Vagina (tissue), 2 donors: ENCODE data around the gene NCAN. TPM values are rescaled to one million over a fixed set of nuclear protein-coding genes. Genes with fewer than 3 reads are reported as not detected.

Experiments used
- DNase-seq, 2 donors: peaks; one replicate each; pipeline ENCODE4 v3.0.0-alpha.2; 2017; ENCODE audit errors: extremely low spot score in 2 of 2
- H3K27ac ChIP-seq: fragments of 200-600 bp; sonication (generic); one replicate; pipeline ENCODE4 v1.5.1; 2019
- H3K27me3 ChIP-seq: fragments of 200-600 bp; sonication (generic); one replicate; pipeline ENCODE4 v1.5.1; 2019
- H3K36me3 ChIP-seq, 2 donors: fragments of 200-600 bp; sonication (generic); one replicate each; pipeline ENCODE4 v1.5.1; 2017 to 2019
- H3K4me1 ChIP-seq: fragments of 200-600 bp; sonication (generic); one replicate; pipeline ENCODE4 v1.5.1; 2019
- H3K4me3 ChIP-seq, 2 donors: fragments of 200-600 bp; sonication (generic); 1 replicate in 1 of 2; 2 replicates in 1 of 2; pipeline ENCODE4 v1.5.1; 2016 to 2019
- H3K9me3 ChIP-seq: fragments of 200-600 bp; sonication (generic); one replicate; pipeline ENCODE4 v1.5.1; 2019
- POLR2A ChIP-seq, 2 donors: fragments of 450-650 bp; IDR thresholded peaks; one replicate each; pipeline ENCODE4 v1.6.1; 2017; ENCODE audit warnings: antibody characterized with exemption in 2 of 2, mild to moderate bottlenecking in 2 of 2, moderate library complexity in 2 of 2
- POLR2AphosphoS5 ChIP-seq, 2 donors: sonication (generic); formaldehyde crosslinking; IDR thresholded peaks; one replicate each; pipeline ENCODE4 v1.9.0; 2017; ENCODE audit warnings: antibody characterized with exemption in 2 of 2, mild to moderate bottlenecking in 2 of 2, low read depth in 1 of 2; ENCODE audit not compliant: insufficient read depth in 1 of 2
- intact Hi-C: fragments of 100-400 bp; cut with DNase I; formaldehyde crosslinking; loops from one replicate; pipeline ENCODE4 v1.15.1; 2023
- total RNA-seq: library from RNA; depleted of rRNA; stranded (reverse); fragments of >200 nt; gene quantifications from one replicate; pipeline ENCODE4 v1.2.3, GENCODE V29; 2016
- TF ChIP-seq, protein P1 (sequence below), 3 experiments: fragments of 450-650 bp in 2 of 3; fragments of 200-600 bp in 1 of 3; sonication (generic) in 1 of 3; IDR thresholded peaks; one replicate each; pipeline ENCODE4 v1.5.1; 2017 to 2019; ENCODE audit warnings: antibody characterized with exemption in 3 of 3, mild to moderate bottlenecking in 2 of 3, moderate library complexity in 2 of 3

Gene NCAN
- total RNA-seq, 1 donor from 2014 or later: not detected

DNA sequence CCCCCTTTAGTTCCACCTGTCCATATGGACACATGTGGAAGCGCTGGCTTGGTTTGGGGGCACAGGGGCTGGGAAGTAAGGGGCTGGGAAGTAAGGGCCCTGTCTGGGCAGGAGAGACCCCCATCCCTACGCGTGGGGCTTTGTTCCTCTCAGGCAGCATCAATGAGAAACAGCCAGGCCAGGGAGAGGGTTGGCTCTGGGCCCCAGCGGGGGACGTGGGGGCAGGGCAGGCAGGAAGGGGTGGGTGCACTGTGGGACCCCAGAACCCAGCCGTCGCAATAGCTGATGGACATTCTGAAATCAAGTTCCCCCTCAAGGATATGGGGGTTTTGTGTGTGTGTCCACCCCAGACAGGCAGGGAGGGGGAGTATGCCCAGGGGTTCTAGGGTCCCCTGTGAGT is 1.2 kb downstream of the NCAN start:
- no peak overlapping the region for H3K27ac ChIP-seq
- no peaks in the 10 kb centered on the region for H3K4me1 ChIP-seq
- no peaks in the 10 kb centered on the region for H3K9me3 ChIP-seq
- peaks cover 7% of the 10 kb centered on the region for H3K27me3 ChIP-seq
- no peak overlapping the region for H3K4me3 ChIP-seq
- intact Hi-C loops: loop anchor here (1.0 kb wide), 1 partner anchor 45 kb away; no protein-coding TSS in a partner anchor
- TF ChIP-seq POLR2A (IDR thresholded peaks at IDR 0.05) (no peak), POLR2AphosphoS5 (IDR thresholded peaks at IDR 0.05; ENCODE audit: insufficient read depth in 1 of 2, low read depth in 1 of 2) (no peak)
- TF ChIP-seq, protein P1, sequence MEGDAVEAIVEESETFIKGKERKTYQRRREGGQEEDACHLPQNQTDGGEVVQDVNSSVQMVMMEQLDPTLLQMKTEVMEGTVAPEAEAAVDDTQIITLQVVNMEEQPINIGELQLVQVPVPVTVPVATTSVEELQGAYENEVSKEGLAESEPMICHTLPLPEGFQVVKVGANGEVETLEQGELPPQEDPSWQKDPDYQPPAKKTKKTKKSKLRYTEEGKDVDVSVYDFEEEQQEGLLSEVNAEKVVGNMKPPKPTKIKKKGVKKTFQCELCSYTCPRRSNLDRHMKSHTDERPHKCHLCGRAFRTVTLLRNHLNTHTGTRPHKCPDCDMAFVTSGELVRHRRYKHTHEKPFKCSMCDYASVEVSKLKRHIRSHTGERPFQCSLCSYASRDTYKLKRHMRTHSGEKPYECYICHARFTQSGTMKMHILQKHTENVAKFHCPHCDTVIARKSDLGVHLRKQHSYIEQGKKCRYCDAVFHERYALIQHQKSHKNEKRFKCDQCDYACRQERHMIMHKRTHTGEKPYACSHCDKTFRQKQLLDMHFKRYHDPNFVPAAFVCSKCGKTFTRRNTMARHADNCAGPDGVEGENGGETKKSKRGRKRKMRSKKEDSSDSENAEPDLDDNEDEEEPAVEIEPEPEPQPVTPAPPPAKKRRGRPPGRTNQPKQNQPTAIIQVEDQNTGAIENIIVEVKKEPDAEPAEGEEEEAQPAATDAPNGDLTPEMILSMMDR (IDR thresholded peaks at IDR 0.05): no peak
- DNase-seq: no peak
- H3K36me3 ChIP-seq: no peaks in the 10 kb centered on the region

DNA sequence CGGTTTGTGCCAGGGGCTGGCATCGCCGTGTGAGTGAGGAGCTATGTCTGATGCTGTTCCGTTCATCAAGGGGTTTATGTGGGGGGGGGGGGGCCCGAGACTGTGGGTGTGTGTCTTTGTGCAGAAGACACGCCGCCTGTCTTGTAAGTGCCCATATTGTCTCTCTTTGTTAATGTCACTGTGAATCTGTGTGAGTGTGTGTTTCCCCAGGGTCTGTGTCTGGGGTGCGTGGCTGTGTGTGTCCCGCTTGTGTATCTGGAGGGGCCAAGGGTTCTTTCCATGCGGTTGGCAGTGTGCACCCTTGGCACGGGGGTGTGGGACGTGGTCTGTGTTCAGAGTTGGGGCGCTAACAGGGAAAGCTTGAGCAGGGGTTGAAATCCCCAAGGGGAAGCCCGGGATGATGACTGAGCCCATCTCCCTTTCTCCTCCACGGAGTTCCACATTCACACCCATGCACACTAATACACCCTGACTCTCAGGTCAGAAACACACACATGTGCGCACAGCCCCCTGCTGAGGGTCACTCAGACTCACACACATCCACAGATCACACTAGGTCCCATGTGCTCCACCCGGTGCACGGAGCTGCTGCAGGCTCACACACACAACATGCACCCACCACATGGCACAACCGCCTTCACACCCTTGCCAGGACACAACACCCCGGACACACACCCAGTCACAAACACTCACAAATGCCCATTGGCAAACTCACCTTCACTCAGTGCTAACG is 1.8 kb downstream of the NCAN start:
- Histone ChIP-seq H3K9me3 (no peaks in the 10 kb centered on the region), H3K27ac (no peak overlapping the region), H3K4me3 (no peak overlapping the region), H3K4me1 (no peaks in the 10 kb centered on the region), H3K27me3 (peaks cover 7% of the 10 kb centered on the region), H3K36me3 (no peaks in the 10 kb centered on the region)
- intact Hi-C loops: loop anchor here (1.0 kb wide), 1 partner anchor 45 kb away; no protein-coding TSS in a partner anchor
- DNase-seq: no peak
- no peak for TF ChIP-seq POLR2A (IDR thresholded peaks at IDR 0.05)
- TF ChIP-seq POLR2AphosphoS5 (IDR thresholded peaks at IDR 0.05; ENCODE audit: insufficient read depth in 1 of 2, low read depth in 1 of 2): no peak
- TF ChIP-seq, protein P1 (IDR thresholded peaks at IDR 0.05): no peak

DNA sequence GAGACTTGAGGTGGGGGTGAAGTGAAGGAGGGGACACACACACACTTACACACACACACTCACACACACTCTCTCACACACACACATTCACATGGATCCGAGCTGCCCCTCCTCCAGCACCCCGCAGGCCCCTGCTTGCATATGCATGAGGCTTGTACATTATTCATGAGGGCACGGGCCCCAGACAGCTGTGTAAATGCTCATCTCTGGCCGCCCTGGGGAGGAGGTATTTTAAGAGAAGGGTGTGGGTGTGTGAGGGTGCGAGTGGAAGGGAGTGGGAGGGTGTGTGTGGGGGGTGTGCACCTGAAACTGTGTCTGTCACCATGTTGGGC is 2.4 kb downstream of the NCAN start:
- no peak for TF ChIP-seq POLR2A (IDR thresholded peaks at IDR 0.05)
- TF ChIP-seq POLR2AphosphoS5 (IDR thresholded peaks at IDR 0.05; ENCODE audit: insufficient read depth in 1 of 2, low read depth in 1 of 2): no peak
- TF ChIP-seq, protein P1 (IDR thresholded peaks at IDR 0.05): no peak
- H3K27me3 ChIP-seq: peaks cover 7% of the 10 kb centered on the region
- H3K4me3 ChIP-seq: no peak overlapping the region
- H3K27ac ChIP-seq: no peak overlapping the region
- H3K4me1 ChIP-seq: no peaks in the 10 kb centered on the region
- H3K36me3 ChIP-seq: no peaks in the 10 kb centered on the region
- no peaks in the 10 kb centered on the region for H3K9me3 ChIP-seq
- DNase-seq: no peak
- intact Hi-C loops: no loop called here

DNA sequence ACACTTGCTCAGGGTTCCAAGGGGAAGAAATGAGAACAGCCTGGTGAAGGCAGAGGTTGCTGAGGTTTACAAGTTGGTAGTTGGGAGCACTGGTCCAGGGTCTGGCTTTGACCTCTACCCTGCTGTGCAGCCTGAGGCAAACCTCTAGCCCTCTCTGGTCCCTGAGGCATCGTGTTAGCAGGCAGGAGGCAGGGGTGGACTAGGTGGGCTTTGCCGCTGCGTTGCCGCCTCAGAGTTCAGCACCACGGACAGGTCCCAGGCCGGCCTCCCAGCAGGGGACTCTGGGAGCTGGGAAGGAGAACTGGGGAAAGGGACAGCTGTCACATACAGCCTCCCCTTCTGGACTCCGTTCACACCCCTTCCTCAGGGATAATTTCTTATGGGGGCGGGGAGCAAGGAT is 3.1 kb downstream of the NCAN start:
- H3K36me3 ChIP-seq: no peaks in the 10 kb centered on the region
- no peak for DNase-seq
- H3K9me3 ChIP-seq: no peaks in the 10 kb centered on the region
- intact Hi-C loops: no loop called here
- no peaks in the 10 kb centered on the region for H3K4me1 ChIP-seq
- H3K4me3 ChIP-seq: no peak overlapping the region
- peaks cover 7% of the 10 kb centered on the region for H3K27me3 ChIP-seq
- TF ChIP-seq POLR2AphosphoS5 (IDR thresholded peaks at IDR 0.05; ENCODE audit: insufficient read depth in 1 of 2, low read depth in 1 of 2): no peak
- TF ChIP-seq POLR2A (IDR thresholded peaks at IDR 0.05): no peak
- TF ChIP-seq, protein P1 (IDR thresholded peaks at IDR 0.05): no peak
- no peak overlapping the region for H3K27ac ChIP-seq

DNA sequence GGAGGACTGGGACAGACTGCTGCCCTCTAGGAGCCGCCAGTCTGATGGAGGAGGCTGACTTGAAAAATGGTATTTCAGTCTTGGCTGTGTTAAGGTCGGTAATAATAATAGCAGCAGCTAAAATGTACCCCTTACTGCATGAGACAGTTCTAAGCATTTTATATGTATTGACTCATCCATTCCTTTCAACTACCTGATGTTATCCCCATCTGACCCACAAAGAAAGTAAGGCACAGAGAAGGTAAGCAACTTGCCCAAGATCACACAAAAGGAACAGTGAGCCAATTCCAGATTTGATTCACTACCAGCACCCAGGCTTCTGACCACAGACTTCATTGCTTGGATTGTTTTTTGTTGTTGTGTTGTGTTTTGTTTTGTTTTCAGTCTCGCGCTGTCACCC is 4.0 kb downstream of the NCAN start:
- intact Hi-C loops: no loop called here
- no peak for TF ChIP-seq POLR2A (IDR thresholded peaks at IDR 0.05)
- TF ChIP-seq POLR2AphosphoS5 (IDR thresholded peaks at IDR 0.05; ENCODE audit: insufficient read depth in 1 of 2, low read depth in 1 of 2): no peak
- TF ChIP-seq, protein P1 (IDR thresholded peaks at IDR 0.05): no peak
- peaks cover 7% of the 10 kb centered on the region for H3K27me3 ChIP-seq

More for the DNA sequence above, 4.0 kb downstream of the NCAN start:
- Histone ChIP-seq H3K4me3 (no peak overlapping the region), H3K4me1 (no peaks in the 10 kb centered on the region), H3K27ac (no peak overlapping the region), H3K9me3 (no peaks in the 10 kb centered on the region), H3K36me3 (no peaks in the 10 kb centered on the region)
- no peak for DNase-seq
